B cell (primary cell): ENCODE data around the gene EDNRB. TPM values are rescaled to one million over a fixed set of nuclear protein-coding genes. Genes with fewer than 3 reads are reported as not detected.

Experiments used
- ATAC-seq: fragments of 200-7000 bp; cut with Tn5 transposase; one replicate; pipeline ENCODE4 v1.10.0; 2021; ENCODE audit warnings: low read depth, mild to moderate bottlenecking, moderate number of reproducible peaks, moderate library complexity
- CTCF ChIA-PET: fragments of 350-600 bp; sonication (Branson Sonifier 250); formaldehyde crosslinking; loops from one replicate; lab custom pipeline; 2021; ENCODE audit warnings: antibody characterized with exemption, inconsistent platforms; lab: Charles Lee
- POLR2A ChIA-PET: fragments of 350-600 bp; sonication (Branson Sonifier 250); formaldehyde crosslinking; loops from one replicate; lab custom pipeline; 2021; ENCODE audit warnings: antibody characterized with exemption; lab: Charles Lee
- DNase-seq: peaks from one replicate; pipeline ENCODE4 v3.0.0; 2013
- H2AFZ ChIP-seq: 2 replicates; pipeline ENCODE4 v1.6.1; 2012; ENCODE audit warnings: mild to moderate bottlenecking, low read depth, low read length; ENCODE audit not compliant: insufficient read depth, poor library complexity, severe bottlenecking
- H3K27ac ChIP-seq, 2 donors: 1 replicate in 1 of 2; 2 replicates in 1 of 2; pipeline ENCODE4 v1.5.1; 2012 to 2013; ENCODE audit warnings: low read length in 2 of 2, mild to moderate bottlenecking in 2 of 2, moderate library complexity in 1 of 2
- H3K27me3 ChIP-seq, 4 experiments: fragments of 200-600 bp in 1 of 4; sonication (generic) in 1 of 4; replicated peaks in 1 of 4; 1 replicate in 2 of 4; 2 replicates in 2 of 4; pipeline versions ENCODE4 v1.6.1 to v1.7.0; 2013 to 2016; ENCODE audit warnings: low read length in 3 of 4, mild to moderate bottlenecking in 2 of 4, mixed read lengths in 1 of 4, moderate library complexity in 1 of 4; ENCODE audit not compliant: insufficient read depth in 4 of 4, control insufficient read depth in 3 of 4; ENCODE audit errors: control extremely low read depth in 1 of 4
- H3K36me3 ChIP-seq, 2 experiments: replicated peaks in 1 of 2; 1 replicate in 1 of 2; 2 replicates in 1 of 2; pipeline versions ENCODE4 v1.6.1 to v1.7.1; 2013; ENCODE audit warnings: low read length in 1 of 2; ENCODE audit not compliant: insufficient read depth in 2 of 2, control insufficient read depth in 1 of 2; ENCODE audit errors: control extremely low read depth in 1 of 2, extremely low read depth in 1 of 2
- H3K4me1 ChIP-seq, 2 donors: fragments of 200-600 bp in 1 of 2; sonication (generic) in 1 of 2; 1 replicate in 1 of 2; 2 replicates in 1 of 2; pipeline versions ENCODE4 v1.5.1 to v1.6.1; 2013 to 2017; ENCODE audit warnings: low read length in 2 of 2; ENCODE audit not compliant: control insufficient read depth in 2 of 2, insufficient read depth in 2 of 2
- H3K4me2 ChIP-seq: replicated peaks from 2 replicates; pipeline ENCODE3; 2012; ENCODE audit warnings: mild to moderate bottlenecking, low read depth, low read length; ENCODE audit not compliant: poor library complexity, severe bottlenecking
- H3K4me3 ChIP-seq, 5 experiments: fragments of 200-600 bp in 1 of 5; sonication (generic) in 1 of 5; 1 replicate in 3 of 5; 2 replicates in 2 of 5; pipeline versions ENCODE4 v1.5.1 to v1.7.0; 2011 to 2016; ENCODE audit warnings: low read length in 4 of 5, mild to moderate bottlenecking in 4 of 5, low read depth in 2 of 5, control low read depth in 1 of 5, moderate library complexity in 1 of 5; ENCODE audit not compliant: insufficient read depth in 1 of 5; ENCODE audit errors: control extremely low read depth in 1 of 5, extremely low read depth in 1 of 5
- H3K79me2 ChIP-seq: fragments of 200-600 bp; sonication (generic); one replicate; pipeline ENCODE4 v1.6.0; 2016; ENCODE audit warnings: low read length; ENCODE audit not compliant: control insufficient read depth, insufficient read depth
- H3K9ac ChIP-seq: fragments of 200-600 bp; sonication (generic); 2 replicates; pipeline ENCODE4 v1.6.1; 2017; ENCODE audit warnings: mild to moderate bottlenecking, low read length, moderate library complexity
- H3K9me3 ChIP-seq, 3 donors: one replicate each; pipeline versions ENCODE4 v1.6.1 to v1.7.1; 2013; ENCODE audit warnings: low read length in 2 of 3; ENCODE audit not compliant: control insufficient read depth in 2 of 3, insufficient read depth in 1 of 3; ENCODE audit errors: control extremely low read depth in 1 of 3
- H4K20me1 ChIP-seq: 2 replicates; pipeline ENCODE4 v1.6.0; 2012; ENCODE audit warnings: mild to moderate bottlenecking, low read length; ENCODE audit not compliant: insufficient read depth, control insufficient read depth, poor library complexity, severe bottlenecking
- H3K27ac Mint-ChIP-seq: one replicate; pipeline ENCODE4 v1.8.0; 2021; ENCODE audit warnings: mixed read lengths
- H3K27me3 Mint-ChIP-seq: one replicate; pipeline ENCODE4 v1.8.0; 2021; ENCODE audit warnings: mixed read lengths
- H3K4me1 Mint-ChIP-seq: one replicate; pipeline ENCODE4 v1.8.0; 2021; ENCODE audit warnings: mixed read lengths
- H3K4me3 Mint-ChIP-seq: one replicate; pipeline ENCODE4 v1.8.0; 2021; ENCODE audit warnings: mixed read lengths
- H3K9me3 Mint-ChIP-seq: one replicate; pipeline ENCODE4 v1.8.0; 2022; ENCODE audit warnings: mixed read lengths; ENCODE audit not compliant: insufficient read depth
- CTCF ChIP-seq: fragments of 200-600 bp; IDR thresholded peaks from one replicate; pipeline ENCODE4 v1.8.0; 2022; ENCODE audit warnings: antibody characterized with exemption, mild to moderate bottlenecking
- EZH2 ChIP-seq: IDR thresholded peaks from 2 replicates; pipeline ENCODE4 v1.6.1; 2012; ENCODE audit warnings: borderline replicate concordance, low read depth, mild to moderate bottlenecking, moderate library complexity, low read length; ENCODE audit not compliant: insufficient read depth, poor library complexity, severe bottlenecking
- WGBS: methylation state at CpG from one replicate; pipeline ENCODE4 v1.1.5; 2013; ENCODE audit warnings: missing lambda C conversion rate; ENCODE audit not compliant: insufficient coverage; 5-methylcytosine and 5-hydroxymethylcytosine counted together
- intact Hi-C: fragments of 100-400 bp; cut with micrococcal nuclease; formaldehyde crosslinking; loops from one replicate; pipeline ENCODE4 v1.10.0; 2022
- polyA plus RNA-seq: library from polyadenylated mRNA; depleted of rRNA; stranded (reverse); fragments of >200 nt; gene quantifications from 2 replicates; pipeline ENCODE4 v1.2.3, GENCODE V29; 2012
- total RNA-seq, 2 donors: library from RNA; stranded (reverse); fragments of 120-200 nt in 1 of 2; gene quantifications; 1 replicate in 1 of 2; 2 replicates in 1 of 2; pipeline versions ENCODE4 v1.2.3 to v1.2.4, GENCODE V29; 2013 to 2022

The EDNRB gene
- total and polyA plus RNA-seq, 2 donors (not counting 1 experiment from before 2014, with no cell fraction given): not detected

GRCh38 chr13:77863144-77863543, 55.5 kb downstream of the EDNRB start:
- Histone ChIP-seq H3K4me1 (no peaks in the 10 kb centered on the region), H3K79me2 (no peaks in the 10 kb centered on the region), H4K20me1 (no peaks in the 10 kb centered on the region), H3K9me3 (peaks cover 0 to 2% (median 0%) of the 10 kb centered on the region in 3 donors), H3K27me3 (peaks cover 0 to 4% (median 1%) of the 10 kb centered on the region in 4 experiments), H3K27ac (no peak overlapping the region), H3K36me3 (no peaks in the 10 kb centered on the region), H3K4me2 (no peak overlapping the region), H2AFZ (no peak overlapping the region), H3K9ac (no peak overlapping the region), H3K4me3 (no peak overlapping the region)
- ATAC-seq: no peak
- Mint-ChIP-seq H3K27me3 (peaks cover 20% of the 10 kb centered on the region), H3K4me3 (no peak overlapping the region), H3K4me1 (no peaks in the 10 kb centered on the region), H3K9me3 (peaks cover 7% of the 10 kb centered on the region), H3K27ac (no peak overlapping the region)
- no peak for TF ChIP-seq EZH2
- no peak for TF ChIP-seq CTCF
- WGBS: no CpG with 5 or more reads among the region's 3 CpGs
- no peak for DNase-seq
- ChIA-PET CTCF (no interaction called here), POLR2A (no interaction called here)
- intact Hi-C loops: no loop called here

GRCh38 chr13:77861741-77862140, 56.9 kb downstream of the EDNRB start:
- intact Hi-C loops: no loop called here
- ATAC-seq (no peak), DNase-seq (no peak)
- Histone ChIP-seq H3K79me2 (no peaks in the 10 kb centered on the region), H3K9ac (no peak overlapping the region), H3K27me3 (peaks cover 0 to 4% (median 1%) of the 10 kb centered on the region in 4 experiments), H2AFZ (no peak overlapping the region), H3K4me1 (no peaks in the 10 kb centered on the region), H3K4me3 (no peak overlapping the region), H3K9me3 (no peaks in the 10 kb centered on the region), H3K27ac (no peak overlapping the region), H4K20me1 (no peaks in the 10 kb centered on the region), H3K36me3 (no peaks in the 10 kb centered on the region), H3K4me2 (no peak overlapping the region)
- TF ChIP-seq CTCF (no peak), EZH2 (no peak)
- ChIA-PET POLR2A (no interaction called here), CTCF (no interaction called here)
- H3K9me3 Mint-ChIP-seq: no peaks in the 10 kb centered on the region
- H3K4me1 Mint-ChIP-seq: no peaks in the 10 kb centered on the region
- peaks cover 15% of the 10 kb centered on the region for H3K27me3 Mint-ChIP-seq
- H3K4me3 Mint-ChIP-seq: no peak overlapping the region
- no CpG with 5 or more reads among the region's 3 CpGs for WGBS
- H3K27ac Mint-ChIP-seq: no peak overlapping the region
